ENCODE measurements around the gene KIF3A. TPM values are rescaled to one million over a fixed set of nuclear protein-coding genes. Genes with fewer than 3 reads are reported as not detected.

KIF3A gene
- total RNA-seq, 4 donors from 2014 or later = 4.9 to 7.7 (median 6.3) TPM

DNA sequence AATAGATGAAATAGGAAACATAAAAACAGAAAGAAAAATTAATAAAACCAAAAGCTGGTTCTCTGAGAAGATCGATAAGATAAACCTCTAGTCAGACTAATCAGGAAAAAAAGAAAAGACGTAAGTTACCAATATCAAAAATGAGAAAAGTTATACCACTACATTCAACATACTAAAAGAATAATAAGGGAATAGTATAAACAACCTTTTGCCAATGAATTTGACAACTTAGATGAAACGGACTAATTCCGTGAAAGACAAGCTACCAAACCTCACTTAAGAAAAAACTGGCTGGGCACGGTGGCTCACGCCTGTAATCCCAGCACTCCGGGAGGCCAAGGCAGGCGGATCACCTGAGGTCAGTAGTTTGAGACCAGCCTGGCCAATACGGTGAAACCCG lies 7.5 kb downstream of the KIF3A start:
- H3K4me3 ChIP-seq (ENCODE audit: low read depth, poor library complexity, severe bottlenecking) = no peak overlapping the region
- DNase-seq (ENCODE audit: low spot score in 2 of 2) = no peak
- WGBS, 2 donors = 90 to 96% methylated on average over 10 of the region's 10 CpGs
- intact Hi-C loops (cut with DNase I; ENCODE audit: low total_unique reads) = no loop called here
- TF ChIP-seq POLR2A (IDR thresholded peaks at IDR 0.05) (no peak), CTCF (IDR thresholded peaks at IDR 0.05) (no peak)

- DNase-seq (ENCODE audit: low spot score in 2 of 2) = no peak
- intact Hi-C loops (cut with DNase I; ENCODE audit: low total_unique reads) = no loop called here
- 97 to 100% methylated on average over 2 of the region's 2 CpGs for WGBS, 2 donors
- TF ChIP-seq CTCF (IDR thresholded peaks at IDR 0.05) (no peak), POLR2A (IDR thresholded peaks at IDR 0.05) (no peak)
- no peak overlapping the region for H3K4me3 ChIP-seq (ENCODE audit: low read depth, poor library complexity, severe bottlenecking)
Observed at GRCh38 chr5:132725745-132726144, 11.6 kb downstream of the KIF3A start.

- intact Hi-C loops (cut with DNase I; ENCODE audit: low total_unique reads) = no loop called here
- DNase-seq (ENCODE audit: low spot score in 2 of 2) = no peak
- WGBS, 2 donors = 94 to 95% methylated on average over 5 of the region's 5 CpGs
- H3K4me3 ChIP-seq (ENCODE audit: low read depth, poor library complexity, severe bottlenecking) = no peak overlapping the region
- TF ChIP-seq CTCF (IDR thresholded peaks at IDR 0.05) (no peak), POLR2A (IDR thresholded peaks at IDR 0.05) (no peak)
Observed at GRCh38 chr5:132718544-132719312, 18.6 kb downstream of the KIF3A start.

DNA sequence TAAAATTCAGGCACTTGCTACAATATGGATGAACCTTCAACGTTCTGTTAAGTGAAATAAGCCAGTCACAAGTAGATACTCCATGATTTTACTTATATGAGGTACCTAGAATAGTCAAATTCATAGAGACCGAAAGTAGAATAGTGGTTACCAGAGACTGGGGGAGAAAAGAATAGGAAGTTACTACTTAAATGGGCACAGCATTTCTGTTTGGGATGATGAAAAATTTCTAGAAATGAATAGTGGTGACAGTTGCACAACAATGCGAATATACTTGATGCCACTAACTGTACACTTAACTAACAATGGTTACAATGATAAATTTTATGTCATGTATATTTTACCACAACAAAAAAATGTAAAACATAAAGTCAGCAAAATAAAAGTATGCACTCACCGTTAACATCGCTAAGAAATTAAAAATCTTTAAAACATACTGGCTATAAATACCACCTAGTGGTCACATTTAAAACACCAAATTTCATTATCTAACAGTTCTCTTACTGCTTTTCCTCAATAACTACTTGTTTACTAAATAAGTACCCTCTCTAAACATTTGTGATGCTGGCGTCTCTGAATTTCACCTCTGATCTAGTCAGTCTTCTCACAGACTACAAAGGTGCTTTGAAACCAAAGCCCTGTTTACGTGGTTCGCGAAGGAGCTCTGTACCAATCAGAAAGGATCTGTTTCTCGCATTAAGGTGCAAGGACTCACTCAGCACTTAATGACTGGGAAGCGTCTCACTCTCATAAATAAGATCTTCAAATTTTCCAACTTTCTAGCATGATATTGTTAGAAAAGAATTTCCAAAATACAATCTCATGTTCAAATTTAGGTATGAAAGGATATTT lies 22.7 kb downstream of the KIF3A start:
- no peak for TF ChIP-seq POLR2A (IDR thresholded peaks at IDR 0.05)
- no peak for TF ChIP-seq CTCF (IDR thresholded peaks at IDR 0.05)
- DNase-seq (ENCODE audit: low spot score in 2 of 2) = no peak
- H3K4me3 ChIP-seq (ENCODE audit: low read depth, poor library complexity, severe bottlenecking) = no peak overlapping the region
- intact Hi-C loops (cut with DNase I; ENCODE audit: low total_unique reads) = no loop called here
- 67 to 69% methylated on average over 11 of the region's 11 CpGs for WGBS, 2 donors

DNA sequence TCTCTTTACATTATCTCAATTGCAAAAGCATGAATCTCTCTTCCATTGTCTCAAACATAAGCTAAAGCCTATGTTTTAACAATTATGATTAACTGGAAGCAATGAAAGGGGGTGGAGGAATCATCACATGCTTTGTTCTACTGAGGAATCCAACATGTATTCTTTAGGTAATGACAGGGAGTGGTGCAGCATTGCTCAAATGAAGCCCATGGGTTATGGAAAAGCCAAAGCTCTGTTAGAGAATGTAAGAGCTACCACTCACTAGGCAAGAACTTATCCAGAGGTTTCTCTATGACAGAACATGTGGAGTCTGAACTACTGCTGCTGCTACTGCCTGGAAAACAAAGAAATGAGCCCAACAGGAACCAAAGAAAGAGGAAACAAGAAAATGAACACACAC lies 28.7 kb downstream of the KIF3A start:
- no peak for TF ChIP-seq CTCF (IDR thresholded peaks at IDR 0.05)
- TF ChIP-seq POLR2A (IDR thresholded peaks at IDR 0.05) = no peak
- no peak for DNase-seq (ENCODE audit: low spot score in 2 of 2)
- intact Hi-C loops (cut with DNase I; ENCODE audit: low total_unique reads) = no loop called here
- H3K4me3 ChIP-seq (ENCODE audit: low read depth, poor library complexity, severe bottlenecking) = no peak overlapping the region
